Breast epithelium (tissue), 4 donors: ENCODE measurements around the gene DRC3. TPM values are rescaled to one million over a fixed set of nuclear protein-coding genes. Genes with fewer than 3 reads are reported as not detected.
"Not testable (repeated sequence)": the region's sequence is repeated elsewhere in the genome, so short reads cannot be mapped to it uniquely, and the experiment has no call there.

ENCODE experiments used
- DNase-seq, 2 donors: peaks; one replicate each; pipeline ENCODE4 v3.0.0-alpha.2; 2019; ENCODE audit warnings: low spot score in 2 of 2
- H3K27ac ChIP-seq, 2 donors: fragments of 200-600 bp; sonication (generic) in 1 of 2; one replicate each; pipeline ENCODE4 v1.5.1; 2016 to 2019; ENCODE audit warnings: mild to moderate bottlenecking in 1 of 2
- H3K27me3 ChIP-seq, 2 donors: fragments of 200-600 bp; sonication (generic) in 1 of 2; one replicate each; pipeline versions ENCODE4 v1.5.1 to v1.6.0; 2017 to 2019; ENCODE audit warnings: control low read depth in 1 of 2, mild to moderate bottlenecking in 1 of 2
- H3K36me3 ChIP-seq: fragments of 200-600 bp; one replicate; pipeline ENCODE4 v1.5.1; 2019
- H3K4me1 ChIP-seq, 2 donors: fragments of 200-600 bp; sonication (generic); one replicate each; pipeline ENCODE4 v1.5.1; 2016 to 2019; ENCODE audit warnings: control low read depth in 1 of 2
- H3K4me3 ChIP-seq, 3 donors: fragments of 200-600 bp; sonication (generic); 1 replicate in 2 of 3; 2 replicates in 1 of 3; pipeline ENCODE4 v1.5.1; 2016 to 2019; ENCODE audit warnings: mild to moderate bottlenecking in 3 of 3, moderate library complexity in 2 of 3
- H3K9me3 ChIP-seq, 2 donors: fragments of 200-600 bp; sonication (generic) in 1 of 2; one replicate each; pipeline ENCODE4 v1.5.1; 2016 to 2019; ENCODE audit warnings: control low read depth in 1 of 2
- CTCF ChIP-seq, 3 donors: fragments of 450-650 bp; IDR thresholded peaks; one replicate each; pipeline ENCODE4 v1.5.1; 2016 to 2017; ENCODE audit warnings: antibody characterized with exemption in 3 of 3, mild to moderate bottlenecking in 3 of 3, moderate library complexity in 3 of 3
- POLR2A ChIP-seq: fragments of 450-650 bp; IDR thresholded peaks from one replicate; pipeline ENCODE4 v1.6.1; 2016; ENCODE audit warnings: antibody characterized with exemption, mild to moderate bottlenecking, moderate library complexity
- POLR2AphosphoS5 ChIP-seq, 3 donors: sonication (generic); formaldehyde crosslinking; IDR thresholded peaks; one replicate each; pipeline ENCODE4 v1.6.1; 2017; ENCODE audit warnings: antibody characterized with exemption in 3 of 3
- intact Hi-C: fragments of 100-400 bp; cut with DNase I; formaldehyde crosslinking; loops from one replicate; pipeline ENCODE4 v1.15.1; 2023; ENCODE audit warnings: low total_unique reads
- total RNA-seq, 3 donors: library from RNA; depleted of rRNA; stranded (reverse); fragments of >200 nt; gene quantifications; one replicate each; pipeline ENCODE4 v1.1.0, GENCODE V29; 2016

The DRC3 gene
- total RNA-seq, 3 donors from 2014 or later: 0.96 to 18.0 (median 10.5) TPM

GRCh38 chr17:17993366-17993765, 20.7 kb downstream of the DRC3 start:
- no peaks in the 10 kb centered on the region for H3K36me3 ChIP-seq
- intact Hi-C loops: no loop called here
- H3K9me3 ChIP-seq: no peaks in the 10 kb centered on the region
- no peak overlapping the region for H3K27ac ChIP-seq
- H3K4me3 ChIP-seq: no peak overlapping the region
- TF ChIP-seq CTCF (IDR thresholded peaks at IDR 0.05) (no peak), POLR2AphosphoS5 (IDR thresholded peaks at IDR 0.05) (no peak), POLR2A (no peak)
- DNase-seq: no peak
- H3K27me3 ChIP-seq: no peaks in the 10 kb centered on the region
- H3K4me1 ChIP-seq: no peaks in the 10 kb centered on the region

- no peaks in the 10 kb centered on the region for H3K27me3 ChIP-seq
- no peak overlapping the region for H3K27ac ChIP-seq
- no peaks in the 10 kb centered on the region for H3K9me3 ChIP-seq
- H3K4me1 ChIP-seq: no peaks in the 10 kb centered on the region
- no peak for DNase-seq
- no peak overlapping the region for H3K4me3 ChIP-seq
- intact Hi-C loops: no loop called here
- H3K36me3 ChIP-seq: no peaks in the 10 kb centered on the region
- no peak for TF ChIP-seq POLR2AphosphoS5 (IDR thresholded peaks at IDR 0.05)
- TF ChIP-seq CTCF (IDR thresholded peaks at IDR 0.05): no peak
- TF ChIP-seq POLR2A: no peak
Observed at GRCh38 chr17:17993852-17994251, 21.2 kb downstream of the DRC3 start.

- Histone ChIP-seq H3K9me3 (no peaks in the 10 kb centered on the region), H3K4me1 (no peaks in the 10 kb centered on the region), H3K36me3 (no peaks in the 10 kb centered on the region), H3K27ac (no peak overlapping the region), H3K27me3 (no peaks in the 10 kb centered on the region), H3K4me3 (no peak overlapping the region)
- intact Hi-C loops: no loop called here
- TF ChIP-seq POLR2AphosphoS5 (IDR thresholded peaks at IDR 0.05) (no peak), CTCF (IDR thresholded peaks at IDR 0.05) (no peak), POLR2A (no peak)
- no peak for DNase-seq
Observed at GRCh38 chr17:17994271-17995069, 21.8 kb downstream of the DRC3 start.

GRCh38 chr17:17995887-17996286, 23.2 kb downstream of the DRC3 start:
- DNase-seq, H3K27me3 ChIP-seq, intact Hi-C loops, H3K27ac ChIP-seq, H3K4me3 ChIP-seq, H3K36me3 ChIP-seq, H3K9me3 ChIP-seq, H3K4me1 ChIP-seq: not testable (repeated sequence)

GRCh38 chr17:17998934-17999333, 26.3 kb downstream of the DRC3 start:
- Histone ChIP-seq H3K27me3 (no peaks in the 10 kb centered on the region), H3K9me3 (no peaks in the 10 kb centered on the region), H3K4me3 (no peak overlapping the region), H3K36me3 (no peaks in the 10 kb centered on the region), H3K4me1 (no peaks in the 10 kb centered on the region), H3K27ac (no peak overlapping the region)
- intact Hi-C loops: no loop called here
- DNase-seq: no peak
- no peak for TF ChIP-seq POLR2AphosphoS5 (IDR thresholded peaks at IDR 0.05)
- TF ChIP-seq CTCF (IDR thresholded peaks at IDR 0.05): no peak
- TF ChIP-seq POLR2A: no peak
